GM23248 (cell line): ENCODE measurements around the gene FAF2.

Experiments
- EZH2 ChIP-seq: fragments of 200-600 bp; sonication (generic); IDR thresholded peaks from 2 replicates; pipeline ENCODE4 v1.6.1; 2018; ENCODE audit warnings: antibody characterized with exemption, mild to moderate bottlenecking; ENCODE audit not compliant: insufficient read depth, poor library complexity, severe bottlenecking
- EZH2phosphoT487 ChIP-seq: fragments of 200-600 bp; sonication (generic); IDR thresholded peaks from 2 replicates; pipeline ENCODE4 v1.6.1; 2018; ENCODE audit warnings: antibody characterized with exemption, moderate library complexity, mild to moderate bottlenecking, low read depth; ENCODE audit not compliant: insufficient read depth

DNA sequence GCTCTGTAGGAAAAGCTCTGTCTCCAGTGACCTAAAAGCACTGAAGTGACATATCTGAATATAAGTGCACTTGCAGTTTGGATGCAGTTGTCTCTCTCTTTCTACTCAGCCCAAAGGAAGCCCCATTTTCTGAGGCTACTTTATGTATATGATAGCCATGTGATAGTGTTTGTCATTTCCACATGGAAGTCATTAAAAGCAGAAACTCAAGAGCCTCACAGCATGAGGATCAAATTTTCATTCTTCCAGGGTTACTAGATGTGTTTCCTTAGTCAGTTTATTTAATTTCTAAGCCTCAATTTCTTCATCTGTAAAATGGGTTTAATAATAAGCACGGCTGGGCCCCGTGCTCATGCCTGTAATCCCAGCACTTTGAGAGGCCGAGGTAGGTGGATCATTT lies 52.3 kb downstream of the FAF2 start:
- TF ChIP-seq EZH2phosphoT487 = no peak
- TF ChIP-seq EZH2 = no peak
